GM18873 (cell line): ENCODE data around the gene RAD18.
A peak's percentile ranks its signal among the peaks of the same experiment; 100 is the strongest.

Source experiments
- ATAC-seq: cut with Tn5 transposase; IDR thresholded peaks from one replicate; pipeline ENCODE4 v1.9.1; 2021; ENCODE audit warnings: mild to moderate bottlenecking, moderate library complexity, moderate number of reproducible peaks; ENCODE audit not compliant: unreplicated experiment, low FRiP score

RAD18 gene

GRCh38 chr3:8909160-8909559, 54.1 kb downstream of the RAD18 start:
- no peak for ATAC-seq

- ATAC-seq: no peak
Measured at GRCh38 chr3:8903191-8903590, 60.1 kb downstream of the RAD18 start.

GRCh38 chr3:8900869-8901268, 62.4 kb downstream of the RAD18 start:
- ATAC-seq: no peak

- ATAC-seq: no peak
Measured at GRCh38 chr3:8899876-8900460, 63.3 kb downstream of the RAD18 start.

- ATAC-seq: no peak
Measured at GRCh38 chr3:8895829-8896228, 67.4 kb downstream of the RAD18 start.

- no peak for ATAC-seq
Measured at GRCh38 chr3:8893001-8893400, 70.3 kb downstream of the RAD18 start.

- no peak for ATAC-seq
Measured at GRCh38 chr3:8891774-8892173, 71.5 kb downstream of the RAD18 start.

- no peak for ATAC-seq
Measured at GRCh38 chr3:8891303-8891702, 72.0 kb downstream of the RAD18 start.

GRCh38 chr3:8888301-8888915, 74.9 kb downstream of the RAD18 start:
- no peak for ATAC-seq

- no peak for ATAC-seq
Measured at GRCh38 chr3:8887435-8888300, 75.6 kb downstream of the RAD18 start.

- ATAC-seq: no peak
Measured at GRCh38 chr3:8886546-8886945, 76.7 kb downstream of the RAD18 start.

GRCh38 chr3:8885536-8886316, 77.5 kb downstream of the RAD18 start:
- ATAC-seq: no peak

GRCh38 chr3:8884630-8885290, 78.5 kb downstream of the RAD18 start:
- ATAC-seq: no peak

- no peak for ATAC-seq
Measured at GRCh38 chr3:8882642-8883041, 80.6 kb downstream of the RAD18 start.

- ATAC-seq: peak; percentile 68
Measured at GRCh38 chr3:8882171-8882593, 81.1 kb downstream of the RAD18 start.

GRCh38 chr3:8879347-8879944, 83.8 kb downstream of the RAD18 start:
- no peak for ATAC-seq

- ATAC-seq: no peak
Measured at GRCh38 chr3:8875836-8876235, 87.4 kb downstream of the RAD18 start.

- ATAC-seq: no peak
Measured at GRCh38 chr3:8873740-8874139, 89.5 kb downstream of the RAD18 start.

- no peak for ATAC-seq
Measured at GRCh38 chr3:8872261-8872660, 91.0 kb downstream of the RAD18 start.

- no peak for ATAC-seq
Measured at GRCh38 chr3:8871306-8871705, 92.0 kb downstream of the RAD18 start.
